HK-2 (cell line): ENCODE results near the gene LSM5.

Experiments used
- DNase-seq: peaks from one replicate; pipeline ENCODE4 v3.0.0-alpha.2; 2018; ENCODE audit not compliant: unreplicated experiment

The LSM5 gene

GRCh38 chr7:32490127-32490796, at the start of gene LSM5:
Gene LSM5 (minus strand): TSS chr7:32490380. CDS start chr7:32490365, 15 bp downstream.
- peak; percentile 90 for DNase-seq

DNA sequence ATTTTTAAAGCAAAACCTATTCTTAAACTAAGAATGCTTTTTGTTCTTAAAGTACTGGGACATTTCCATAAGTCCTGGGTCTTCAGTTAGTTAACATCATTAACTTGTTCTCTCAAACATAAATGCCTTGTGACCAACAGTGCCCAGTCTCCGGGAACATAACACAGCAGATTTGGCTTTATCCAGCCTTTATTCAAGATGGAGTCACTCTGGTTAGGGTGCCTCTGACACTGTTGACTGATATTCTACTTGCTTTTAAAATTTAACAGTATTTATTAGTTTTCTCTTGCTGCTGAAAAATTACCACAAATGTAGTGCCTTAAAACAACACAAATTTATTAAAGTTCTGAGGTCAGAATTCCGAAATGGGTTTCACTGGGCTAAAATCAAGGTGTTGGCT, 49.2 kb upstream of the LSM5 start:
- DNase-seq = no peak

- DNase-seq = no peak
Measured at GRCh38 chr7:32537760-32538159, 47.6 kb upstream of the LSM5 start.

GRCh38 chr7:32536585-32536984, 46.4 kb upstream of the LSM5 start:
- peak; percentile 25 for DNase-seq

DNA sequence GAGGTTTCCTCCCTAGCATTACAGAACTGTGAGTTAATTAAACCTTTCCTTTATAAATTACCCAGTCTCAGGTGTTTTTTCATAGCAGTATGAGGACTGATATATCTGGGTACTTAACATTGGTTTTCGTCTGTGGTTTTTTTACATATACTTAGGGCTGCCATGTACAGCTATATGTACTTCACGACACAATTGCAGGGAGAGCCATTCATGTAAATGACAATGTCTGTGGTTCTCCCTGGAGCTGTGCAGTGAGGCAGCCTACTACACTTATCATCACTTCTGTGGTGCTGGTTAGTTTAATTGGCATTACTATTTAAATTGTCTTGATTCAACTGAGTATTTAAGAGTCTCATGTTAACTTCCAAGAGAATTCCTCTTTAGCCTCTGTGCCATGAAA, 45.8 kb upstream of the LSM5 start:
- DNase-seq = no peak

DNA sequence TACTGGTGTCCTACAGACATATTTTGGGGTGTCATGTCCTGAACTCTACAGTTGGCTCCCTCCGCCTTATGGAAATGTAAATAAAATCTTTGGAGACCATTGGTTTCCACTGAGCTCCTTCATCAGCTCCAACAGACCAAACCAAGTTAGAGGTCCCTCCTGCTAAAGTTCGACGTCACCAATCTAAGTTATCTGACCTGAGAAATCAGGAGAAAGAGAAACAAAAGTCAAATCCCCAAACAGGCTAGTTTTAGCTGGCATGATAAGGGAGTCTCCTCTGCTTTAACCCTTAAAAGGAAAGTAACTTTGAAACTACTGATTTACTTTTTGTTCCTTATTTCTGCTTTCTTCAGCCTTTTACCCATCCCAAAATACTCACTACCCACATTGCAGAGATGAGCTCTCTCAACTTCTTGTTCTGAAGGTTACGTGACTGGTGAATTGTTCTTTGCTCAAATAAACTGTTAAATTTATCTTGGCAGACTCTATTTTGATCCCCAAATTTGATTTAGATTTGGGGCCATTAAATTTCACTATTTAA, 45.1 kb upstream of the LSM5 start:
- no peak for DNase-seq

GRCh38 chr7:32533276-32534029, 43.3 kb upstream of the LSM5 start:
- no peak for DNase-seq

- peak; percentile 18 for DNase-seq
Measured at GRCh38 chr7:32532716-32533115, 42.5 kb upstream of the LSM5 start.

DNA sequence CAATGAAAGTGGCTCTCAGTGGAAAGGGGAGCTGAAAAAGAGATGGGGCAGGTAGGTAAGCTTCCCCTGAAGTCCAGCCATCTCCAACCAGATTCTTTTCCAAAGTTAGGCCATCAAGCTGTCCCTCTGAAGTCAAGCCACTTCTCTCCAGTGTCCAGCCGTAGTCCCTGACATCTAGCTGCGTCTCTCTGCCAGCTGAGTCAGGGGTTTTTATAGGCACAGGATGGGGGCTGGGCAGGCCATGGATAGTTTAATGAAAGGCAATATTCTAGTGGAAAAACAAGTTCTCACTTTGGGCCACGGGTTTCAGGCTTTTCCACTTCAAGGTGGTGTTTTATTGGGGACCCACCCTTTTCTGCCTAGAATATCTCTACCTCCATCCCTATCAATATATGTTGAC, 41.9 kb upstream of the LSM5 start:
- DNase-seq = no peak

DNA sequence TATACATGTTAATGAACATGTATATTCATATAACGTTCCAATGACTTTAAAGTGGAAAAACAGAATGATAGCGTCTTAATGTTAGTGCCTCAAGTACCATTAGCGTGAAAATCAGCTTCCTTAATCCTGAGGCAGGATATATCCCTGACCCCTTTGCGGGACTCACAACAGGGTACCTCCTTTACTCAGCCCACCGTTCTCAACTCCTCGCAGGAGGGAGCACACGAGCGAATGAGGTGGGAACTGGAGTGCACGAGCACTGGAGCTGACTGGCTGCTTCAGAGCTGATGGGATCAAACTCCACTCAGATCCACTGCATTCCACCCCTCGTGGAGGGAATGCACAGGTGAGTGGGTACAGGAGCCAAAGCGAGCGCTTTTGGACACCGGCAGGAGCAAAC, 41.2 kb upstream of the LSM5 start:
- no peak for DNase-seq

DNA sequence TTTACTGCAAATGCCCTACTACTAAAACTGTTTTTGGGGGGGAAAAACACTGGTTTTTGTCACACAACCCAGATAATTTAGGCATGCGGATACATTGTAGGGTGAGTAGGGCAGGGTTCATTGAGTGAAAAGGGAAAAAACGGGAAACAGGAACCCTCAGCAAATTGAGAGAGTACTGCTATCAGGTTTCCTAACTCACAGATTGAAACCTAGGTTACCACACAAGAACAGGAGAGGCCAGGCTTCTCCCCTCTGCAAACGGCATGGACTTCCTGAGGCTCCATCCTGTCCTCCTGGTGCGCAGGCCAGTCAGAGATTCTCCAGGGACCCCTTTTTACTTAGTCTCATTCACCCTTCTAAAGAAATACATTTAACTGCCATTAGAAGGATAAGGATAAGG, 35.7 kb upstream of the LSM5 start:
- no peak for DNase-seq

GRCh38 chr7:32524631-32525030, 34.5 kb upstream of the LSM5 start:
- no peak for DNase-seq

GRCh38 chr7:32522746-32523530, 32.8 kb upstream of the LSM5 start:
- no peak for DNase-seq

GRCh38 chr7:32519763-32520162, 29.6 kb upstream of the LSM5 start:
- no peak for DNase-seq

DNA sequence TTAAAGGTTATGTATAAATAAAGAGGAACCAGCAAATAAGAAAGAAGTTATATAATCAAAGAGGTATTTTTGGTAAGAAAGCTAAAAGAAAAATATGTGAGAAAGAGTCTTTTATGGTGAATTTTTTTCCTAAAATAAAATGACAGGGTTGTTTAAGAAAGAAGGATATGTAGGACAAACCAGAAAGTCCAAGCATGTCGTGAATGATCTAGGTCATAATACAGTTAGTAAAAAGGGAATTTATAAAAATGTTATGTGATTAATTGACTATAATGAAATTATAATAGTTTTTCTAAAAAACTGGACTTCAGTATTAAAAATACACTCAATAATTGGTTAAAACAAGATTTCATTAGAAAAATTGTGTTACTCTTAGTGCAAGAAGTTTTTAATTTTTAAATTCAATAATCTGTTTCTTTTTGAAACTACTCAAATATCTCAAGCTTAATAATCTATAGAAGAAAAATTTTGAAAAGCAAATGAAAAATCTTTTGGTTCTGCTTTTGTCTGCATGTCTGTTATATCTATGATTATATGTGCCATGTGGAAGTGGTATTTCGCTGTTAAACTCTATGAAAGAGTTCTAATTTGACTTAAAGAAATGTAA, 28.5 kb upstream of the LSM5 start:
- no peak for DNase-seq

DNA sequence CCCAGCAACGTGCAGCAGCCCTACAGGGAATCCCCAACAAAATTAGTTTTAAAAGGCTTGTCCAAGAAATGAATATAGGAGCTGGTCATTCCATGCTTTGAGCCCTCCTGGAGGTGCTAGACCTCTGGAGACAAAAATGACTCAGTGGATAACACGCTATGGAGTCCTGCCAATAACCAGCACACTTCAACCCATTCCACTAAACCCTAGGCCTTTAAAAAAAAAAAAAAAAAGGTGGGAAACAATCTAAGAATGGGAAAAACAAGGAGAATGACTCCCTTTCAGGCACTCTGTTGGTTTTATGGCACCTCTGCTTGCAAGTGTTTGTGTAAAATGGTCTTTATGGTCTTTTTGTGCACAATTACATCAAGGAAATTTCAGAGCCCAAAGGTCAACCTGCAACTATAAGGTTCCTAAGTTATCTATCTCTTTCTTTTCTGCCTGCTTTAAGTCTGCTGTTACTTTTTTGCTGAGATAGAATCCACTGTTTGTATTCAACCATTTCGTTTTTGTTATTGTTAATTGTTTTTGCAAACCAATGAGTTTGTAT, 26.4 kb upstream of the LSM5 start:
- DNase-seq = no peak

GRCh38 chr7:32515890-32516550, 25.8 kb upstream of the LSM5 start:
- DNase-seq = no peak

DNA sequence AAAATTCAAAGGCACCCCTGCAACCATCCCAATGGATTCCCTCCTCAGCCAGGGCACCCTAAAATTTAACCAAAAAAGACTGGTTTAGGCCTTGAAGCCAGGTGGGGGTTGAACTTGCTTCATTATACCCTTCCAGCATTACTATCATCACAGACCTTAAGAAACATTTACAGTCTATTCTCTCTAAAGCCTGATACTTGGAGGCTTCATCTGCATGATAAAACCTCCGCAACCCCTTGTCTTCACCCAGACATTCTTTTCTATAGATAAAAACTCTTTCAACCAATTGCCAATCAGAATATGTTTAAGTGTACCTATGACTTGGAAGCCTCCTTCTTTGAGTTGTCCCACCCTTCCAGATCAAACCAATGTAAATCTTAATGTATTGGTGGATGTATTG, 23.0 kb upstream of the LSM5 start:
- no peak for DNase-seq

- DNase-seq = no peak
Measured at GRCh38 chr7:32511791-32512190, 21.6 kb upstream of the LSM5 start.

DNA sequence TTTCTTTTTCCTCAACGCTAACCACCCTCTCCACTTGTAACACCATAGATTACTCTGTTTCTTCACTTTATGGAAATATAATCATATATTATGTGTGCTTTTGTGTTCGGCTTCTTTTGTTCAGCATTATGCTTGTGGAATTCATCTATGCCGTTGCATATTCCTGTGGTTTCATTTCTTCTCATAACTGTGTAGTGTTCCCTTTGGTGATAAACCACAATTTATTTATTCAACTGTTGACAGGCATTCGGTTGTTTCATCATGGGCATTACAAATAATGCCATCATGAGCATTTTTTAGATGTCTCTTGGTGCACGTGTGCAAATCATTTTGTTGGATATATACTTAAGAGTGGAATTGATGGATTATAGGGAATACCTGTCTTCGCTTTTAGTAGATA, 17.2 kb upstream of the LSM5 start:
- DNase-seq = no peak
